ENCODE data around the gene METTL3. TPM values are rescaled to one million over a fixed set of nuclear protein-coding genes. Genes with fewer than 3 reads are reported as not detected.

Gene METTL3
- total and polyA plus RNA-seq, 2 of the 13 experiments (the other 11 are each of a cell fraction or from before 2014, with no cell fraction given), result 123 to 130 TPM

DNA sequence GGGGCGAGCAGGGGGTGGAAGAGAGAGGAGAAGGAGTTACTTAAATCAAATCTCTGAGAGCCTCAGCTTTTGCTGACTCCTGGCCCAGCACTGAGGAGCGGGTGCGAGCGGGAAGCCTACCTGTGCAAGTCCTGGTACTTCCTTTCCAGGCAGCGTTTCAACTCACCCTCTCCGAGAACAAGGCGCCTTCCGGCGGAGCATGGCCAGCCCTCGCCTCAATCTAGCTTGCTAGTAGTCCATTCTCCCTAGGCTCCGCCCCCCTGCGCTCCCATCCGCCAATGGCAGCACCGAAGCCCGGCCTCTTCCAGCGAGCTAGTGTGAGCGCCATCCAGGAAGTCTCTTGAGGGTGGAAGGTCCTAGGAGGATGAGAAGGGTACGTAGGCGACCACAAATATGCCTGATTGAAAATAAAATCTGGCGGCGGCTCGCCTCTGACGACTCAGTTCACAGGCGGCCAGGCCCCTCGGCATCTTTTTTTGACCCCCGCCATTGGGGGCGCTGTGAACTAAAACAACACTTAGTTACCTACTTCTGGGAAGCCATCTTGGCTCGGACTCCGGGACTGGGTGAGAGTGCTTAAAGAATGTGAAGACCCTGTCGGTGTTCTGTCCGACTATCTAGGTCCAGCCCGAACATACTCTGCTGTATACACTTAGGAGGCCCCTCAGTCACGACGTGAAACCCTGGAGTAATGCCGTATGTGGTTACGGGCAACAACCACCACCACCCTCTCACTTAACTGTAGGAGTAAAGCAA, 55.0 kb downstream of the METTL3 start, which contains the start of gene CHD8 (continued):
- TF ChIP-seq ZMYM3 (CRISPR knock-in tag; IDR thresholded peaks at IDR 0.05) (peak; percentile 69; the same call in 1 of the 2 replicates), FLYWCH1 (CRISPR knock-in tag; IDR thresholded peaks at IDR 0.05) (no peak), AFF4 (CRISPR knock-in tag; IDR thresholded peaks at IDR 0.05) (no peak), NFE2 (CRISPR knock-in tag; IDR thresholded peaks at IDR 0.05) (no peak), HNRNPH1 (optimal IDR thresholded peaks at IDR 0.05; ENCODE audit: low read depth, low read length) (no peak), MNT (IDR thresholded peaks at IDR 0.05) (peak; percentile 53; the same call in 1 of the 2 replicates), REST (IDR thresholded peaks at IDR 0.05; ENCODE audit: borderline replicate concordance in 1 of 2, low read depth in 1 of 2, low read length in 2 of 2) (peak in 1 of 2 experiments; percentile 63; a peak in 1 of 4 replicates), ZNF552 (CRISPR knock-in tag; IDR thresholded peaks at IDR 0.05; ENCODE audit: borderline replicate concordance) (no peak), ELF1 (CRISPR knock-in tag; IDR thresholded peaks at IDR 0.05) (peak; percentile 100), SP2 (CRISPR knock-in tag; IDR thresholded peaks at IDR 0.05) (peak; percentile 94), ZNF563 (CRISPR knock-in tag; IDR thresholded peaks at IDR 0.05) (peak; percentile 18), SIN3B (IDR thresholded peaks at IDR 0.05; ENCODE audit: low read length) (0 out of 2 replicates have a peak, but pooled peaks have one; percentile 31), ZNF292 (CRISPR knock-in tag; IDR thresholded peaks at IDR 0.05; ENCODE audit: borderline replicate concordance, low read depth) (no peak; the same call in 1 of the 2 replicates), CAMTA2 (CRISPR knock-in tag; IDR thresholded peaks at IDR 0.05; ENCODE audit: borderline replicate concordance) (no peak)
- TF ChIP-seq, protein P1, sequence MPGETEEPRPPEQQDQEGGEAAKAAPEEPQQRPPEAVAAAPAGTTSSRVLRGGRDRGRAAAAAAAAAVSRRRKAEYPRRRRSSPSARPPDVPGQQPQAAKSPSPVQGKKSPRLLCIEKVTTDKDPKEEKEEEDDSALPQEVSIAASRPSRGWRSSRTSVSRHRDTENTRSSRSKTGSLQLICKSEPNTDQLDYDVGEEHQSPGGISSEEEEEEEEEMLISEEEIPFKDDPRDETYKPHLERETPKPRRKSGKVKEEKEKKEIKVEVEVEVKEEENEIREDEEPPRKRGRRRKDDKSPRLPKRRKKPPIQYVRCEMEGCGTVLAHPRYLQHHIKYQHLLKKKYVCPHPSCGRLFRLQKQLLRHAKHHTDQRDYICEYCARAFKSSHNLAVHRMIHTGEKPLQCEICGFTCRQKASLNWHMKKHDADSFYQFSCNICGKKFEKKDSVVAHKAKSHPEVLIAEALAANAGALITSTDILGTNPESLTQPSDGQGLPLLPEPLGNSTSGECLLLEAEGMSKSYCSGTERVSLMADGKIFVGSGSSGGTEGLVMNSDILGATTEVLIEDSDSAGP (CRISPR knock-in tag; IDR thresholded peaks at IDR 0.05; ENCODE audit: borderline replicate concordance), result peak; percentile 92
- TF ChIP-seq, protein P2, sequence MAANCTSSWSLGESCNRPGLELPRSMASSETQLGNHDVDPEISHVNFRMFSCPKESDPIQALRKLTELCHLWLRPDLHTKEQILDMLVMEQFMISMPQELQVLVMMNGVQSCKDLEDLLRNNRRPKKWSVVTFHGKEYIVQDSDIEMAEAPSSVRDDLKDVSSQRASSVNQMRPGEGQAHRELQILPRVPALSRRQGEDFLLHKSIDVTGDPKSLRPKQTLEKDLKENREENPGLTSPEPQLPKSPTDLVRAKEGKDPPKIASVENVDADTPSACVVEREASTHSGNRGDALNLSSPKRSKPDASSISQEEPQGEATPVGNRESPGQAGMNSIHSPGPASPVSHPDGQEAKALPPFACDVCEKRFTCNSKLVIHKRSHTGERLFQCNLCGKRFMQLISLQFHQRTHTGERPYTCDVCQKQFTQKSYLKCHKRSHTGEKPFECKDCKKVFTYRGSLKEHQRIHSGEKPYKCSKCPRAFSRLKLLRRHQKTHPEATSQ (CRISPR knock-in tag; IDR thresholded peaks at IDR 0.05; ENCODE audit: borderline replicate concordance), result no peak
